ENCODE results near the gene KANSL1.

DNA sequence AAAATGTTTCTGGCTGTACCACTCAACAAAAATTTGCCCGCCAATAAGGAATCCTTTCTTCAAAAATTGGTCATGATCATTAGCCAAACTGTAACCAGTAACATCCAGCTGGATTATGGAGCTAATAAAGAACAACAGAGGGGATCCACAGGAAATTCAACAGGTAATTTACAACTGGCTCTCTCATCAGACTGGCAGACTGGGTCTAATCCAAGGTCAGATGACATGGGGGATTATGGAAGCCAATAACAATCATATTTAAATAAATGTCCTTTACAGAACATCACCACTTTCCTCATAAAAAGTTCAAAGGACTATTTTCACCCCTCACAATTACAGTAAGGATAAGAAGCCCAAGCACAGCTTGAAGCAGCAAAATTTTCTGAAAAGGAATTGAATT is 66.4 kb downstream of the KANSL1 start:
- no peak for TF ChIP-seq EZH2phosphoT487 (IDR thresholded peaks at IDR 0.05; ENCODE audit: borderline replicate concordance, low read length)
- TF ChIP-seq, protein P1, sequence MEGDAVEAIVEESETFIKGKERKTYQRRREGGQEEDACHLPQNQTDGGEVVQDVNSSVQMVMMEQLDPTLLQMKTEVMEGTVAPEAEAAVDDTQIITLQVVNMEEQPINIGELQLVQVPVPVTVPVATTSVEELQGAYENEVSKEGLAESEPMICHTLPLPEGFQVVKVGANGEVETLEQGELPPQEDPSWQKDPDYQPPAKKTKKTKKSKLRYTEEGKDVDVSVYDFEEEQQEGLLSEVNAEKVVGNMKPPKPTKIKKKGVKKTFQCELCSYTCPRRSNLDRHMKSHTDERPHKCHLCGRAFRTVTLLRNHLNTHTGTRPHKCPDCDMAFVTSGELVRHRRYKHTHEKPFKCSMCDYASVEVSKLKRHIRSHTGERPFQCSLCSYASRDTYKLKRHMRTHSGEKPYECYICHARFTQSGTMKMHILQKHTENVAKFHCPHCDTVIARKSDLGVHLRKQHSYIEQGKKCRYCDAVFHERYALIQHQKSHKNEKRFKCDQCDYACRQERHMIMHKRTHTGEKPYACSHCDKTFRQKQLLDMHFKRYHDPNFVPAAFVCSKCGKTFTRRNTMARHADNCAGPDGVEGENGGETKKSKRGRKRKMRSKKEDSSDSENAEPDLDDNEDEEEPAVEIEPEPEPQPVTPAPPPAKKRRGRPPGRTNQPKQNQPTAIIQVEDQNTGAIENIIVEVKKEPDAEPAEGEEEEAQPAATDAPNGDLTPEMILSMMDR (IDR thresholded peaks at IDR 0.05; ENCODE audit: low read depth, low read length, poor library complexity, severe bottlenecking): no peak

All from DOHH2 (cell line).